Mesothelial cell of epicardium (in vitro differentiated cells): ENCODE measurements around the gene STARD13. TPM values are rescaled to one million over a fixed set of nuclear protein-coding genes. Genes with fewer than 3 reads are reported as not detected.

Source experiments
- DNase-seq, 2 experiments: peaks; one replicate each; pipeline ENCODE4 v3.0.0; 2021; ENCODE audit warnings: low spot score in 2 of 2; ENCODE audit not compliant: unreplicated experiment in 2 of 2
- H3K27ac Mint-ChIP-seq: 2 replicates; pipeline ENCODE4 v1.8.0; 2021; ENCODE audit warnings: mixed read lengths
- H3K27me3 Mint-ChIP-seq: 2 replicates; pipeline ENCODE4 v1.8.0; 2021; ENCODE audit warnings: low read depth, mixed read lengths
- H3K36me3 Mint-ChIP-seq: 2 replicates; pipeline ENCODE4 v1.8.0; 2021; ENCODE audit warnings: mixed read lengths
- H3K4me1 Mint-ChIP-seq: 2 replicates; pipeline ENCODE4 v1.8.0; 2021; ENCODE audit warnings: mixed read lengths
- H3K4me3 Mint-ChIP-seq: 2 replicates; pipeline ENCODE4 v1.8.0; 2021; ENCODE audit warnings: mild to moderate bottlenecking, moderate library complexity, mixed read lengths
- H3K9me3 Mint-ChIP-seq: 2 replicates; pipeline ENCODE4 v1.8.0; 2021; ENCODE audit warnings: mixed read lengths
- total RNA-seq: library from RNA; stranded (reverse); gene quantifications from 3 replicates; pipeline ENCODE4 v1.2.1, GENCODE V29; 2021
- TF ChIP-seq, protein P1 (sequence below): fragments of 200-600 bp; sonication (generic); IDR thresholded peaks from one replicate; pipeline ENCODE4 v1.5.0; 2021; ENCODE audit warnings: antibody characterized with exemption; ENCODE audit not compliant: unreplicated experiment

Gene STARD13
- total RNA-seq, 1 donor from 2014 or later: 23.0 TPM

DNA sequence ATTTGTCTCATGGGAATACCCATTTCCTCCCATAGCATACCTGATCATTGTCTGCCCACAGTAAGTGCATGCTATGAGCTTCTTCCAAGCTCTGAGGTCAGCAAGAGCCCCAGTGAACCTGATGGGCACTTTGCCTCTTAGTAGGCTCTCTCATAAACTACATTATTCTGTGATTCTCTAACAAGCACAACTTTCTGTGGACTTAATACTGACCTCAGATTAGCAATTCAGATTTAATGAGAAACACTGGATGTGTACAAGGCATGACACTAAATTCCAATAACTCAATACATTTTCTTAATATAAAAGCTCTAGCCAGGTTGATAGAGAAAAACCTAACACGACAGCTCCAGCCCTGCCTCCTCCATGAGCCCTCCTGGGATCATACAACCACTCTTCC, 23.3 kb upstream of the STARD13 start:
- Mint-ChIP-seq H3K4me1 (peaks cover 37% of the 10 kb centered on the region), H3K27ac (peak overlapping the region; percentile 71), H3K4me3 (no peak overlapping the region), H3K9me3 (peaks cover 11% of the 10 kb centered on the region), H3K27me3 (no peaks in the 10 kb centered on the region), H3K36me3 (peaks cover 8% of the 10 kb centered on the region)
- DNase-seq: no peak
- TF ChIP-seq, protein P1, sequence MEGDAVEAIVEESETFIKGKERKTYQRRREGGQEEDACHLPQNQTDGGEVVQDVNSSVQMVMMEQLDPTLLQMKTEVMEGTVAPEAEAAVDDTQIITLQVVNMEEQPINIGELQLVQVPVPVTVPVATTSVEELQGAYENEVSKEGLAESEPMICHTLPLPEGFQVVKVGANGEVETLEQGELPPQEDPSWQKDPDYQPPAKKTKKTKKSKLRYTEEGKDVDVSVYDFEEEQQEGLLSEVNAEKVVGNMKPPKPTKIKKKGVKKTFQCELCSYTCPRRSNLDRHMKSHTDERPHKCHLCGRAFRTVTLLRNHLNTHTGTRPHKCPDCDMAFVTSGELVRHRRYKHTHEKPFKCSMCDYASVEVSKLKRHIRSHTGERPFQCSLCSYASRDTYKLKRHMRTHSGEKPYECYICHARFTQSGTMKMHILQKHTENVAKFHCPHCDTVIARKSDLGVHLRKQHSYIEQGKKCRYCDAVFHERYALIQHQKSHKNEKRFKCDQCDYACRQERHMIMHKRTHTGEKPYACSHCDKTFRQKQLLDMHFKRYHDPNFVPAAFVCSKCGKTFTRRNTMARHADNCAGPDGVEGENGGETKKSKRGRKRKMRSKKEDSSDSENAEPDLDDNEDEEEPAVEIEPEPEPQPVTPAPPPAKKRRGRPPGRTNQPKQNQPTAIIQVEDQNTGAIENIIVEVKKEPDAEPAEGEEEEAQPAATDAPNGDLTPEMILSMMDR: no peak

DNA sequence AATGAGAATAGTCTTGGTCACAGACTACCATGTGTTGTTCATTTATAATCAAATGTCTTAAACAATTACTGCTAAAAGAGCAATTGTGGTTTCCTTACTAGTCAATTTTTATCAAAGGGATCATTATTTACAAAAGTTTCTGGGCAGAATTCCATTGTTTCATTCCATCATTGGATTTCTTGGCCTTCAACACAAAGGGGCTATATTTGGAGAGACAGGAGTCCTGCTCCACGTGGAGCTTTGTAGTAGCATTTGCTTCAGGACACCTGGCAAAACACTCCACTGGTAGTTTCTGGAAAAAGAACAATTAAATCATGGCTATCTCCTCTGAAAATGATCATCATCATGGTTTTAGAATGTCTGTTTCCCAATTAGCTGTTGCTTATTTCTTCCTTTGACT, 22.3 kb upstream of the STARD13 start:
- Mint-ChIP-seq H3K27me3 (no peaks in the 10 kb centered on the region), H3K36me3 (peaks cover 8% of the 10 kb centered on the region), H3K4me1 (peaks cover 43% of the 10 kb centered on the region), H3K9me3 (peaks cover 11% of the 10 kb centered on the region), H3K27ac (no peak overlapping the region), H3K4me3 (no peak overlapping the region)
- DNase-seq: no peak
- TF ChIP-seq, protein P1: no peak

DNA sequence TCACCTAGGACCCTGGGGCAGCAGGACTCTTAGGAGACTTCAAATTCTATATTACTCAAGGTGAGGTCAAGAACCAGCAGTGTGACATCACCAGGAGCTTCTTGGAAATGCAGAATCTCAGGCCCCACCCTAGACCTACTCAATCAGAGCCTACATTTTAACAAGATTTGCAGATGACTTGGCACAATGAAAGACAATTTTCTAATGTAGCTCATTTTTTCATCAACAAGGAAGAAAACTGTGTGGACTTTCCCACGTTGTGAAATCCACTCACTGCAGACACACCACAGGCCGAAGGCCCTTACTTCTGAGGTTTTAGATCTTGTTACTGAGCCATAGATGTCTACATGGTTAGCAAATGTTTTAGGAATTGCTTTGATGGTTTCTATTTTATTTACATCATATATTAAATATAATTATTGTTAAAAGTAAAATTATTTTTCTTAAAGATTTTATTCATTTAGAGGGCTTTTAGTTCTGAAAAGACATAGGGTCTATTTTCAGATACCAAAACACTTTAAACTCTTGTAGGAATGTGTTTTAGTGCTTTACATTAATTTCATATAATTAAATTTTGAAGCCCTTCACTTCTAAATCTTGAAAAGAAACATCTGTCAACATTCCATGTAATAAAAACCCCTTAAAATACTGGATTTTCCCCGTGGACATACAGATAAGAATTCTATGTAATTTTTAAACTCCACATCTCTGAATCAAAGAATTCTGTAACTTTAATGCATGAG, 18.5 kb upstream of the STARD13 start:
- Mint-ChIP-seq H3K36me3 (peaks cover 8% of the 10 kb centered on the region), H3K9me3 (peaks cover 11% of the 10 kb centered on the region), H3K4me3 (no peak overlapping the region), H3K4me1 (peaks cover 23% of the 10 kb centered on the region), H3K27me3 (no peaks in the 10 kb centered on the region), H3K27ac (peak overlapping the region; percentile 85)
- no peak for DNase-seq
- TF ChIP-seq, protein P1: no peak

DNA sequence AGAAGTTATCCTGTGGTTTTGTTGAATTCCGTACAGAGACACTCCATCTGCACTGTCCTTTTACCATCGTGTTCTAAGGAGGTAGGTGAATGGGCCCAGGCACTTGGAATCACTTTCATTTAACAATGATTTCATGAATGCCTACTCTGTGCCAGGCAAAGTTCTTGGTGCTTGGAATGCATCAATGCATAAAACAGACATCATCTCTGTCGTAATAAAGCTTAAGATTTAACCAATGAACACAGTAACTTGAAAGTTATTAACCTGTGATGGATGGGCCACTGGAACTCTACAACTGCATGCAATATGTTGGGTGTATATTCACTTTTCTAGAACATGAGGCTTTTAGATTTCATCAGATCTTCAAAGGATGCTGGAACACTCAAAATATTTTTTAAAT, 14.1 kb upstream of the STARD13 start:
- no peaks in the 10 kb centered on the region for H3K36me3 Mint-ChIP-seq
- TF ChIP-seq, protein P1: no peak
- no peaks in the 10 kb centered on the region for H3K9me3 Mint-ChIP-seq
- H3K27ac Mint-ChIP-seq: no peak overlapping the region
- H3K4me1 Mint-ChIP-seq: peaks cover 34% of the 10 kb centered on the region
- no peaks in the 10 kb centered on the region for H3K27me3 Mint-ChIP-seq
- no peak overlapping the region for H3K4me3 Mint-ChIP-seq
- DNase-seq: no peak

DNA sequence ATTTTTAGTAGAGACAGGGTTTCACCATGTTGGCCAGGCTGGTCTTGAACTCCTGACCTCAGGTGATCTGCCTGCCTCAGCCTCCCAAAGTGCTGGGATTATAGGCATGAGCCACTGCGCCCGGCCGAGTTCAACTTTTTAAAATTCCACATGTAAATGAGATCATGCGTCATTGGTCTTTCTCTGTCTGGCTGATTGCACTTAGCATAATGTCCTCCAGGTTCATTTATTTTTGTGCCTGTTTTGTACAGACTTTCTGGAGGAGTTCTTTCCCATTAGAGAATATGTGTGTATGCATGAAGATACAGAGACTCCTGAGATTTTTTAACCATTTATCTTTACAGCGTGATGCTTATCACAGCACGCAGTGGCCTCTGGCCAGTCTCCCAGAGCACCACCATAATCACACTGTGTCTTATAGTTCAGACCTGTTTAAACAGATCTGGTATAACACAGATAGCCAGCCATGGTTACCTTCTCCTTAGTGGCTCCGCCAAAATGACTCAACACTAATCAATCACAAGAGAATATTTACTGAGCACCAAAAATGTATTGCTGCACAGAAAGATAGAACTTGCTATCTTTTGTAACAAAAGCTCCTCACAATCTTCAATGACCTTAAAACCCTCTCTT, 11.4 kb upstream of the STARD13 start:
- TF ChIP-seq, protein P1: no peak
- DNase-seq: no peak
- Mint-ChIP-seq H3K4me1 (peaks cover 26% of the 10 kb centered on the region), H3K9me3 (no peaks in the 10 kb centered on the region), H3K27me3 (no peaks in the 10 kb centered on the region), H3K36me3 (no peaks in the 10 kb centered on the region), H3K4me3 (peak overlapping the region; percentile 22), H3K27ac (peak overlapping the region; percentile 94)
